SH-SY5Y (cell line): ENCODE results near the gene ANKRD39.

Experiments used
- GATA2 ChIP-seq: IDR thresholded peaks from 2 replicates; pipeline ENCODE4 v1.6.1; 2011; ENCODE audit warnings: mild to moderate bottlenecking, low read depth, low read length
- GATA3 ChIP-seq: IDR thresholded peaks from 2 replicates; pipeline ENCODE4 v1.6.1; 2011; ENCODE audit warnings: low read depth, mild to moderate bottlenecking, low read length, moderate library complexity

GRCh38 chr2:96864343-96865091 lies 6.7 kb upstream of the ANKRD39 start:
- no peak for TF ChIP-seq GATA2
- no peak for TF ChIP-seq GATA3
